ENCODE measurements around the gene C9orf50. TPM values are rescaled to one million over a fixed set of nuclear protein-coding genes. Genes with fewer than 3 reads are reported as not detected.

Gene C9orf50
- total and polyA plus RNA-seq, 2 donors (not counting 3 experiments of a cell fraction or from before 2014, with no cell fraction given): not detected

DNA sequence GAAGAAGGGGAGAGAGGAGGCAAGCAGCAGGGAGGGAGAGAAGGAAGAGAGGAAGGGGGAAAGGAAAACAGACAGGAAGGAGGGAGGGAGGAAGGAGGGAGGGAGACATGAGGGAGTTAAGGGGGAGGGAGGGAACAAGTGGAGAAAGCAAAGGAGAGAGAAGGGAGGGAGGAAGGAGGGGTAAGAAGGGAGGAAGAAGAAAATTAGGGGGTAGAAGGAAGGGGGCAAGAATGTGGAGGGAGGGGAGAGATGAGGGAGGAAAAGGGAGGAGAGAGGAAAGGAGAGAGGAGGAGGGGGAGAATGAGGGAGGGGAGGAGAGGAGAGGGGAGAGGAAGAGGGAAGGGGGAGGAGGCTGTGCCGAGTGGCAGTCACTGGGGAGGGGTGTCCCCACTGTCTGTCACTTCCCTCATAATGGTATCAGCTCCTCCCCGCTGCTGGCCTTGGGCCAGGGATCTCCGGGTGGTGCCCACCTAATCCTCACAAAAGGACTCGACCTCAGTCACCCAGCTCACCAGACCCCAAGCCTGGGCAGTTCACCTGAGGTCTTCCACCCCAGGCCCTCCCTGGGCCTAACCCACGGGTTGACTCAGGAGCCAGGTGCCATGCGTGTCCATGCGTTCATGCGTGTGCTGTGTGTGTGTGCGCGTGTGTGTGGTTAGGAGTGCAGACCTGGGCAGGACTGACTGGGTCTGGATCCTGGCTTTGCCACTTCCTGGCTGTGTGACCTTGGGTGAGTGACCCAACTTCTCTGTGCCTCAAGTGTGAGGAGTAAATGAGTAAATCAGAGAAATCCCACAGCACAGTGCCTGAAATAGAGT is 18.1 kb downstream of the C9orf50 start:
- FAIRE-seq (no peak), DNase-seq (ENCODE audit: low read depth, low spot score) (no peak)
- no TSS peak for BruUV-seq (replicated peaks)
- Histone ChIP-seq H3K4me2 (ENCODE audit: insufficient read depth, low read length) (no peak overlapping the region), H3K4me3 (replicated peaks in 1 of 3; ENCODE audit: insufficient read depth in 1 of 3, low read depth in 1 of 3, low read length in 3 of 3) (no peak overlapping the region), H3K9me3 (replicated peaks; ENCODE audit: control insufficient read depth, insufficient read depth, low read length) (no peaks in the 10 kb centered on the region), H2AFZ (ENCODE audit: low read depth, low read length) (peak overlapping the region; percentile 60), H3K27me3 (ENCODE audit: control insufficient read depth in 2 of 2, insufficient read depth in 2 of 2, low read length in 2 of 2) (no peaks in the 10 kb centered on the region), H3K9ac (replicated peaks; ENCODE audit: extremely low read depth, insufficient read depth, low read length) (no peak overlapping the region), H3K36me3 (ENCODE audit: control insufficient read depth in 2 of 2, extremely low read depth in 1 of 2, insufficient read depth in 2 of 2, low read length in 2 of 2) (no peaks in the 10 kb centered on the region), H3K27ac (ENCODE audit: insufficient read depth, low read depth, low read length) (no peak overlapping the region), H4K20me1 (replicated peaks; ENCODE audit: control insufficient read depth, extremely low read depth, insufficient read depth, low read length) (no peaks in the 10 kb centered on the region), H3K4me1 (ENCODE audit: control insufficient read depth, extremely low read depth, insufficient read depth, low read length) (peaks cover 9% of the 10 kb centered on the region), H3K9me1 (replicated peaks; ENCODE audit: control insufficient read depth, extremely low read depth, insufficient read depth, low read length) (no peaks in the 10 kb centered on the region), H3K79me2 (ENCODE audit: control insufficient read depth, insufficient read depth, low read length) (no peaks in the 10 kb centered on the region)
- no peak for TF ChIP-seq GATA2 (IDR thresholded peaks at IDR 0.05; ENCODE audit: insufficient read depth, insufficient read length, low read depth, low read length)
- ChIA-PET CTCF (interaction anchor here (3.7 kb wide), 1 partner anchor 428 kb away, joined by 18 read pairs; no protein-coding TSS in a partner anchor), POLR2A (no interaction called here)
- intact Hi-C loops (cut with micrococcal nuclease) (no loop called here), dilution Hi-C loops (cut with MboI; ENCODE audit: extremely low pct_ligation_motif_present, low sequenced_read_pairs) (no loop called here)

DNA sequence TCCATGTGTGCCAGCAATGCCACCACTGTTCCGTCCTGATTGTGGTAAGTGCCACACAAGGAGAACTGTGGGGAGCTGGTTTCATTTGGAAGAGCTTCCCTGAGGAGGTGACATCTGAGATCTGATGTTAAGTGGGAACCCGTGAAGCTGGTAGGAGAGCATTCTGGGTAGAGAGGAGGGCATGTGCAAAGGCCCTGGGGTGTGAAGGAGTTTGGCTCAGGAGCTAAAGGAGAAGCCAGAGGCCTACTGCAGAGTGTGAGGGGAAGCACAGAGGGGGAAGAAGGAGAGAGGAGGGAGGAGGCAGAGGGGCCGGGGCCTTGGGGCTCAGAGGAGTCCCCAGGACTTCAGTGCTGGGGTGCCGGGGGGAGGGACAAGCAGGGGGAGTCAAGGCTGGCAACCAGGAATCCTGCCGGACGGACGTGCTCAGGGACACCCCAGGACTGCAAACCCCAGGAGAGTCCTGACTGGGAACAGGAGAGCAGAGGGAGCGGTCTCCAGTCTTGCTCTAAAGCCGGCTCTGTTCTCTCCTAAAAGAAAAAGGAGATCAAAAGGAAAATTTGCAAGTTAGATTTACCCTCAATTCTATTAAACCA is 19.7 kb downstream of the C9orf50 start:
- ChIA-PET CTCF (no interaction called here), POLR2A (no interaction called here)
- BruUV-seq (replicated peaks): no TSS peak
- no peaks in the 10 kb centered on the region for H3K9me1 ChIP-seq (replicated peaks; ENCODE audit: control insufficient read depth, extremely low read depth, insufficient read depth, low read length)
- DNase-seq (ENCODE audit: low read depth, low spot score): no peak
- dilution Hi-C loops (cut with MboI; ENCODE audit: extremely low pct_ligation_motif_present, low sequenced_read_pairs) (no loop called here), intact Hi-C loops (cut with micrococcal nuclease) (no loop called here)
- no peaks in the 10 kb centered on the region for H3K9me3 ChIP-seq (replicated peaks; ENCODE audit: control insufficient read depth, insufficient read depth, low read length)
- TF ChIP-seq POLR2AphosphoS5 (IDR thresholded peaks at IDR 0.05; ENCODE audit: insufficient read depth, low read depth, low read length): no peak
- TF ChIP-seq GATA2 (IDR thresholded peaks at IDR 0.05; ENCODE audit: insufficient read depth, insufficient read length, low read depth, low read length): no peak
- TF ChIP-seq JUN (IDR thresholded peaks at IDR 0.05; ENCODE audit: borderline replicate concordance, insufficient read depth, insufficient read length, low read depth): no peak
- TF ChIP-seq FOS (IDR thresholded peaks at IDR 0.05; ENCODE audit: borderline replicate concordance, insufficient read depth, low read length): no peak
- no peak for TF ChIP-seq POLR2A (IDR thresholded peaks at IDR 0.05; ENCODE audit: low read depth, low read length)
- TF ChIP-seq MYC (IDR thresholded peaks at IDR 0.05; ENCODE audit: low read depth, low read length): no peak
- TF ChIP-seq, protein P1, sequence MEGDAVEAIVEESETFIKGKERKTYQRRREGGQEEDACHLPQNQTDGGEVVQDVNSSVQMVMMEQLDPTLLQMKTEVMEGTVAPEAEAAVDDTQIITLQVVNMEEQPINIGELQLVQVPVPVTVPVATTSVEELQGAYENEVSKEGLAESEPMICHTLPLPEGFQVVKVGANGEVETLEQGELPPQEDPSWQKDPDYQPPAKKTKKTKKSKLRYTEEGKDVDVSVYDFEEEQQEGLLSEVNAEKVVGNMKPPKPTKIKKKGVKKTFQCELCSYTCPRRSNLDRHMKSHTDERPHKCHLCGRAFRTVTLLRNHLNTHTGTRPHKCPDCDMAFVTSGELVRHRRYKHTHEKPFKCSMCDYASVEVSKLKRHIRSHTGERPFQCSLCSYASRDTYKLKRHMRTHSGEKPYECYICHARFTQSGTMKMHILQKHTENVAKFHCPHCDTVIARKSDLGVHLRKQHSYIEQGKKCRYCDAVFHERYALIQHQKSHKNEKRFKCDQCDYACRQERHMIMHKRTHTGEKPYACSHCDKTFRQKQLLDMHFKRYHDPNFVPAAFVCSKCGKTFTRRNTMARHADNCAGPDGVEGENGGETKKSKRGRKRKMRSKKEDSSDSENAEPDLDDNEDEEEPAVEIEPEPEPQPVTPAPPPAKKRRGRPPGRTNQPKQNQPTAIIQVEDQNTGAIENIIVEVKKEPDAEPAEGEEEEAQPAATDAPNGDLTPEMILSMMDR (IDR thresholded peaks at IDR 0.05; ENCODE audit: extremely low read depth in 1 of 2, insufficient read depth in 1 of 2, low read depth in 1 of 2, low read length in 2 of 2): no peak
- no peak for TF ChIP-seq EZH2 (IDR thresholded peaks at IDR 0.05; ENCODE audit: borderline replicate concordance, low read depth, low read length, severe bottlenecking)
- no peak for TF ChIP-seq MAX (IDR thresholded peaks at IDR 0.05; ENCODE audit: insufficient read depth, insufficient read length)
- no peak overlapping the region for H3K4me2 ChIP-seq (ENCODE audit: insufficient read depth, low read length)
- no peak for FAIRE-seq
- H4K20me1 ChIP-seq (replicated peaks; ENCODE audit: control insufficient read depth, extremely low read depth, insufficient read depth, low read length): no peaks in the 10 kb centered on the region
- no peak overlapping the region for H3K4me3 ChIP-seq (replicated peaks in 1 of 3; ENCODE audit: insufficient read depth in 1 of 3, low read depth in 1 of 3, low read length in 3 of 3)
- H3K9ac ChIP-seq (replicated peaks; ENCODE audit: extremely low read depth, insufficient read depth, low read length): no peak overlapping the region
- H3K4me1 ChIP-seq (ENCODE audit: control insufficient read depth, extremely low read depth, insufficient read depth, low read length): peaks cover 10% of the 10 kb centered on the region
- no peaks in the 10 kb centered on the region for H3K36me3 ChIP-seq (ENCODE audit: control insufficient read depth in 2 of 2, extremely low read depth in 1 of 2, insufficient read depth in 2 of 2, low read length in 2 of 2)
- no peaks in the 10 kb centered on the region for H3K79me2 ChIP-seq (ENCODE audit: control insufficient read depth, insufficient read depth, low read length)
- no peaks in the 10 kb centered on the region for H3K27me3 ChIP-seq (ENCODE audit: control insufficient read depth in 2 of 2, insufficient read depth in 2 of 2, low read length in 2 of 2)
- H2AFZ ChIP-seq (ENCODE audit: low read depth, low read length): no peak overlapping the region
- no peak overlapping the region for H3K27ac ChIP-seq (ENCODE audit: insufficient read depth, low read depth, low read length)
